SW 1271 (cell line): ENCODE data around the gene TIAM1.

Experiments
- DNase-seq, 2 experiments: peaks; one replicate each; lab custom pipeline; 2025; lab: John Stamatoyannopoulos, UW

The TIAM1 gene

DNA sequence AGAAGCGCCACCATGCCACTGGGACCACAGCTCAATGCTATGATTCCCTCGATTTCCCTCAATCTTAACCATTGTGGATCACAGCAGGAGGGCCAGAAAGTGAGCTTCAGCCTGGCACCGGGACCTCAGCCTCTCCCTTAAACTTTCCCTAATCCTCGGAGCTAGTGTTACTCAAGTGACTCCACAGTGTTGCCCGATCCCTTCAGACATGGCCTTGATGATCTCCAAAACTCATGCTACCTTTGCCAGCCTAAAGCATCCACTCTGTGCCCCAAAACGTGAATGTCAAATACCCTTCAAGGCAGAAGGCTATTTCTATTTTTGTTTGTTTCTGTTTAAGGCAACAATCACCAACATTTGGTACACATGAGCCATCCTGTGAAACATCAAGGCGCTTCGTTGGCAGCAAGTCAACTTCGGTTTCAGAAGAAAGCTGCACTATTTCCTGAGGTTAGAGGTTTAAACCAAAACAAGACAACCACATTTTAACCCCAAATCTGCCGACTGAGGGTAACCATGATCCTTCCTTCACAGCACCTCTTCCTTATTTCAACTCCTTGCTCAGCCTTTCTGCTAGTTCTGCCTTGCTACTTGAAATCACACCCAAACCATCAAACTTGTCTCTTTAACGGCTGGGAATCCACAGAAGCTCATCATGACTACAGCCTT, 211.4 kb downstream of the TIAM1 start:
- no peak for DNase-seq

GRCh38 chr21:31130821-31131220, 213.2 kb downstream of the TIAM1 start:
- DNase-seq: no peak

GRCh38 chr21:31128234-31128633, 215.8 kb downstream of the TIAM1 start:
- no peak for DNase-seq

DNA sequence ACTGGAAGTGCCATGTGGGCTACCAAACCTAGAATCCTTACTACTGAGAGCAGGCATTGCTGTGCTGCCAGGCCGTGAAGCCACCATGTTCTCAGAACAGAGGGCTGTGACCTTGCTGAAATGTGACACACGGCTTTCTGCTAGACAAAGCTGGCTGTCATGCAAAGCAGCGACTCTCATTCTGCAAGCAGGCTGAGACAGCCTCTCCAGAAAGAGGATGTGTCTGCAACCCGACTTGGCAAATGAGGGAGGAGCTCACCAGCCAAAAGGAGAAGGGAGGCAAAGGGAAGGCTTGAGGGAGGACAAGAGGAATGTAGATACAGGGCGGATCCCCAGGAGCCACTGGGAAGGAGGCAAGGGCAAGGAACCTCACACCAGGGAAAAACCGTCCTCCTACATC, 220.1 kb downstream of the TIAM1 start:
- no peak for DNase-seq

DNA sequence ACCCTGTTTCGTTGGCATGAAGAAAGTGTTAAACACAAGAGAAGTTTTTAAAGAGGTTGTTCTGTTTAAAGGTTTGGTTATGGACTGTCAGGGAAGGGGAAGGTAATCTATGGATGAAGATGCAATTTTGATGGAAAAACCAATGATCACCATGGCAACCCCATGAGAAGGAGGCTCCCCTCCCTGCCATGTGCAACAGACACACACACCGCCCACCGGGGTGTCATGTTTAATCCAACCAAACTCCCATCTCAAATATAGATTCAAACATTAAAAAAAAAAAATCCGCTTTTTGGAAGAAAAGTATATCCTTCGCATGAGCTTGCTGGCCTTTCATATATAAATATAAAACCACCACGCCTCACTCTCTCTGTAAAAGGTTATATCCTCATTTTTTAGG, 224.9 kb downstream of the TIAM1 start:
- DNase-seq: no peak

- peak; percentile 41 to 58 for DNase-seq
Observed at GRCh38 chr21:31117128-31117916, 226.7 kb downstream of the TIAM1 start.

DNA sequence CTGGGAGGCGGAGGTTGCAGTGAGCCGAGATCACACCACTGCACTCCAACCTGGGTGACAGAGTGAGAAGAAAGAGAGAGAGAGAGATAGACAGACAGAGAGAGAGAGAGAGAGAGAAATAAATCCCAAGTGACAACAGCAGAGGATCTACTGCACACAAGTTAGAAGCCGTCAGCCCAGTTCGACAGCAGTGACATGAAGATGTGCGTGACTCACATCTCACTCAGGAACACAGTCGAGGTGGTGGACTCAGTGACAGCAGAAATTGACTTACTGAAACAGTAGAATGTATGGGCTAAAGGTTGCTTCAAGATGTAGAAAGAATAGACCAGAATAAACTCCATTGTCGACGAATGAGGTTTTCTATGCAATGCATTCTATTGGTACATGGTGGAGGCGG, 228.8 kb downstream of the TIAM1 start:
- no peak for DNase-seq

DNA sequence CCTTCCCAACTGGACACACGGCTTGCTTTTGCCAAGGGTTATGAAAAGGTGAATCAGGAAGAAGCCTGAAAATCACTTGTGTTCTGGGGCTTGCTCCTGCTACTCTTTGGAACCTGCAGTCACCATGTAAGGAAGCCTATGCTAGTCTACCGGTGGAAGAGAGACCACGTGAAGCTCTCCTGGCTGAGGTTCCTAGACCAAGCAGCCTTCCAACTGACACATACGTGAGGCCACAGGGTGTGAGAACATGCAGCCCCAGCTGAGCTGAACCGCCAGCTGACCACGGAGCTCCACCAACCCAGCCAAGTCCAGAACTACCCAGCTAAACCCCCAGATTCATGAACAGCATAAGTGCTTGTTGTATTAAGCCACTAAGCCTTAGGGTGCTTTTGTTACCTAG, 233.0 kb downstream of the TIAM1 start:
- no peak for DNase-seq

- no peak for DNase-seq
Observed at GRCh38 chr21:31110430-31110829, 233.6 kb downstream of the TIAM1 start.

GRCh38 chr21:31107871-31108270, 236.2 kb downstream of the TIAM1 start:
- DNase-seq: no peak

- no peak for DNase-seq
Observed at GRCh38 chr21:31107176-31107785, 236.8 kb downstream of the TIAM1 start.

DNA sequence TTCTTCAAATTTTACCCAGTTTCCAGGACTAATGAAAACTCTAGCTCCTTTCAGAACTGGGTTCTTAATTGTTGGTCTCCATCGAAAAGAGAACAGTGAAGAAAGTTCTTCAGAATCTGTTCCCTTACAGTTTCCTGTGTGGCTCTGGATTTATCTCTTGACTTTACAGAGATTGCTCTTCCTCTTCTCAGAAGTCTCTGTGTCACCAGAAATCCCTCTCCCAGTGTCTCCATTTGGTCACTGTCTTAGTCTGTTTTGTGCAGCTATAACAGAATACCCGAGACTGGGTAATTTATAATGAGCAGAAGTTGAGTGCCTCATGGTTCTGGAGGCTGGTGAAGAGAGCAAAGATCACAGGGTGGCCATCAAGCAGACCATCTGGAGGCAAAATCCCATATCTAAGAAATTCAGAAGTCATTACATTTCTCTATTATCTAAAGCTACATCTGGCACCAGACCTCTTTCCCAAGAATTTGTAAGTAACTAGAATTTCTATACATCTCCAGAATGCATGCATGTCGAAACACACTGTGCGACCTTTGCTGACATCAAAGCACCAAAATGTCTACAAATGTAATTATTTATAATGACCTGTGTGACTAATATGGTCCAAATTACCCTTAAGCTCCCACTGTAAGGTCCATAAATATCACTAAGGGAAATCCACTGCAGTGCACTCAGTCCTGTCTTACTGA, 240.3 kb downstream of the TIAM1 start:
- no peak for DNase-seq

- DNase-seq: no peak
Observed at GRCh38 chr21:31103163-31103562, 240.9 kb downstream of the TIAM1 start.

- no peak for DNase-seq
Observed at GRCh38 chr21:31099122-31099521, 244.9 kb downstream of the TIAM1 start.

DNA sequence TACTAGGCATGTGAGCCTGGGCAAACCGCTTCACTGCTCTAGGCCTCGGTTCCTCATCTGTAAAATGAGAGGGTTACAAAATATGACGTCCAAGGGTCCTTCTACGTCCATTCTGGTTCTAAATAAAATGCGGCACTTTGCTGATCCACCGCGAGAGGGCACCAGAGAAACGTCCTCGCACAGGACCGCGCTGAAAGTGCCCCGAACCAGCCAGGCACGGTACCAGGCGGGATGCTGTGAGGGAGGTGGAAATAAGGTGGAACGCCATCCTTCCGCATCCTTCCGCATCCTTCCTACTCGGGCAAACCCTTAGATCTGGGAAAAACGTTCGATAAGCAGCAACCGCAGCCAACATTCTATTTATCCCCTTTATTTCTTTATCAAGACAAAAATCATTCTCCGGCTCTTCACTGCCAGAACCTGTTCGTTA, 245.5 kb downstream of the TIAM1 start:
- DNase-seq: peak in 1 of 2 experiments; percentile 46

DNA sequence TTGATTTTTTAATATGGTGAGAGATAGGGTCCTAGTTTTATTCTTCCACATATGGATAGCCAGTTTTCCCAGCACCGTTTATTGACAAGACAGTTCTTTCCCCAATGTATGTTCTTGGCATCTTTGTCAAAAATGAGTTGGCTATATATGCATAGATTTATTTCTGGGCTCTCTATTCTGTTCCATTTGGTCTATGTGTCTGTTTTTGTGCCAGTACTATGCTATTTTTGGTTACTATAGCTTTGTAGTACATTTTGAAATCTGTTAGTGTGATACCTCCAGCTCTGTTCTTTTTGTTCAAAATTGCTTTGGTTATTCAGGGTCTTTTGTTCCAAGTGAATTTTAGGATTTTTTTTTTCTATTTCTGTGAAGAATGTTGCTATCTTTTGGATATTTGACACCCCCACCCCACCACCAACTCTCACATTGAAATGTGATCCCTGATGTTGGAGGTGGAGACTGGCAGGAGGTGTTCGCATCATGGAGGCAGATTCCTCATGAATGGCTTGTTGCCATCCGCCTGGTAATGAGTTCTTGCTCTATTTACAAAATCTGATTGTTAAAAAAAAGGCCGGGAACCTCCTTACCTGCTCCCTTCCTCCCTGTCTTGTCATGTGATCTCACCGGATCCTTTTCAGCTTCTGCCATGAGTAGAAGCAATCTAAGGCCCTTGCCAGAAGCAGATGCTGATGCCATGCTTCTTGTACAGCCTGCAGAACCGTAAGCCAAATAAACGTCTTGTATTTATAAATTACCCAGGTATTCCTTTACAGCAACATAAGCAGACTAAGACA, 251.0 kb downstream of the TIAM1 start:
- no peak for DNase-seq

GRCh38 chr21:31090376-31090775, 253.7 kb downstream of the TIAM1 start:
- DNase-seq: no peak

DNA sequence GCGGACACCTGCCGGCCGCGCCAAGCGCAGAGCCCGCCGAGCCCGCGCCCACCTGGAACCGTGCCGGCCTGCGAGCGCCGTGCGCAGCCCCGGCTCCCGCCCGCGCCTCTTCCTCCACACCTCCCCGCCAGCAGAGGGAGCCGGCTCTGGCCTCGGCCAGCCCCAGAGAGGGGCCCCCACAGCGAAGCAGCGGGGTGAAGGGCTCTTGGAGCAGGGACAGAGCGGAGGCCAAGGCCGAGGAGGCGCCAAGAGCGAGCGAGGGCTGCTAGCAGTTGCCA, 255.6 kb downstream of the TIAM1 start:
- DNase-seq: no peak

- DNase-seq: no peak
Observed at GRCh38 chr21:31087639-31088473, 256.2 kb downstream of the TIAM1 start.

DNA sequence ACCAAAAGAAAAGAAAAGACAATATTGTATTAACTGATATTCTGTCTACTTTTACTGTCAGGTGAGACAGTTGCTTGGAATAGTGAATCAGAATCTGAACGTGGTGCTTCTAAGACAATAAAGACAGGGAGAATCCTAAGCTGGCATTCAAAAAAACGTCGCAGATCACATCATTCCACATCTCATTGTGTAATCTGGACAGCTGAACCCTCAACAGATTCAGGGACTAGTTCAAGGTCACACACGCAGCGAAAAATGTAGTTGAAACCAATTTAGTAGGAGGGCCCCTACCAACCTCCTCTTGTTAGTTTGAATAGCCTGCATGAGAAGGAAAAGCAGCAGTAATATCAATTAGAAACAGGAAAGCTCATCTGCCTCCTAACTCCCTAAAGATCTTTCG, 259.4 kb downstream of the TIAM1 start:
- no peak for DNase-seq

DNA sequence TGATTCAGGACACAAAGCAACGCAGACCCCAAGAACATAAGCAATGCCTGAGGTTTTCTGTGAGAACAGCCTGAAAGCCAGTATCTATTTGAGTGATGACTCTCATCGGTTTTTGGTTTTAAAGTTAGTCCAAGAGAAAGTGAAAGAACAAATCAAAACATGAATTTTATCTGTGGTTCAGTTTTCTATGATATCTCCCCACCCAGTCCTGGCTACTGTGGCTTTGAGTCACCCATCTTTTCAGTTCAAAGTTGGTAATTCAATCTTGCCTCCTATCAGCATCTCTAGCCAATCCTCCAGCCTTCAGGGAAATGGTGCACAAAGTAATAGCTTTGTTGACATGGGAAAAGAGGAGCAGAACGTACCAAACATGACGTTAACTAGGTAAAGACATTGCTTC, 265.3 kb downstream of the TIAM1 start:
- DNase-seq: no peak
